Ovary (tissue), 3 donors: Measurements from ENCODE around the gene PLAGL1.

Experiments
- POLR2A ChIP-seq: fragments of 450-650 bp; IDR thresholded peaks from one replicate; pipeline ENCODE4 v1.6.1; 2017; ENCODE audit warnings: antibody characterized with exemption, mild to moderate bottlenecking, moderate library complexity
- TF ChIP-seq, protein P1 (sequence below), 3 donors: fragments of 450-650 bp in 2 of 3; fragments of 200-600 bp in 1 of 3; IDR thresholded peaks; one replicate each; pipeline versions ENCODE4 v1.5.1 to v1.8.0; 2016 to 2022; ENCODE audit warnings: antibody characterized with exemption in 3 of 3, mild to moderate bottlenecking in 1 of 3
- donor health status: DM: no; HTN: no; CAD: no.

DNA sequence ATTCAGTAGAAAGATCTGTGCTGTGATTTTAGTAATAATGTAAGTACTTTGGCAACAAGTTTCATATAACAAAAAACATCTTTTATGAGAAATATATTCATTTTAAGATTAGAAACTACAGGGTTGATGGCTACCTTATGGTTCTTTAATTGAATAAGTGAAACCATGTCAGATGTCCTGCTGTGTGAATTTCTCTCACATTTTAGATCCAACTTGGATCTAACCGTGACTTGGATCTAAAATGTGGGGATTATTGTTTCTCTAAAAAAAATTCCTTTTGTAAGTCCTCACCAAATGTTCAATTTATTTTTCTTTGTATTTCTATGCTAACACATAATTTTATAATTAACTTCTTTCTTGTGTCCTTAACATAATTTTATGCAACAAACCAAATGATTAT is 113.4 kb downstream of the PLAGL1 start:
- TF ChIP-seq, protein P1, sequence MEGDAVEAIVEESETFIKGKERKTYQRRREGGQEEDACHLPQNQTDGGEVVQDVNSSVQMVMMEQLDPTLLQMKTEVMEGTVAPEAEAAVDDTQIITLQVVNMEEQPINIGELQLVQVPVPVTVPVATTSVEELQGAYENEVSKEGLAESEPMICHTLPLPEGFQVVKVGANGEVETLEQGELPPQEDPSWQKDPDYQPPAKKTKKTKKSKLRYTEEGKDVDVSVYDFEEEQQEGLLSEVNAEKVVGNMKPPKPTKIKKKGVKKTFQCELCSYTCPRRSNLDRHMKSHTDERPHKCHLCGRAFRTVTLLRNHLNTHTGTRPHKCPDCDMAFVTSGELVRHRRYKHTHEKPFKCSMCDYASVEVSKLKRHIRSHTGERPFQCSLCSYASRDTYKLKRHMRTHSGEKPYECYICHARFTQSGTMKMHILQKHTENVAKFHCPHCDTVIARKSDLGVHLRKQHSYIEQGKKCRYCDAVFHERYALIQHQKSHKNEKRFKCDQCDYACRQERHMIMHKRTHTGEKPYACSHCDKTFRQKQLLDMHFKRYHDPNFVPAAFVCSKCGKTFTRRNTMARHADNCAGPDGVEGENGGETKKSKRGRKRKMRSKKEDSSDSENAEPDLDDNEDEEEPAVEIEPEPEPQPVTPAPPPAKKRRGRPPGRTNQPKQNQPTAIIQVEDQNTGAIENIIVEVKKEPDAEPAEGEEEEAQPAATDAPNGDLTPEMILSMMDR (IDR thresholded peaks at IDR 0.05) = no peak
- TF ChIP-seq POLR2A = no peak
